Esophagus muscularis mucosa (tissue), 4 donors: ENCODE measurements around the gene GPA33.

Experiments
- EP300 ChIP-seq: sonication (generic); formaldehyde crosslinking; IDR thresholded peaks from one replicate; pipeline ENCODE4 v1.6.1; 2017; ENCODE audit warnings: antibody characterized with exemption
- POLR2A ChIP-seq: fragments of 450-650 bp; IDR thresholded peaks from one replicate; pipeline ENCODE4 v1.6.1; 2017; ENCODE audit warnings: antibody characterized with exemption, moderate library complexity, mild to moderate bottlenecking, low read depth
- POLR2AphosphoS5 ChIP-seq, 2 donors: sonication (generic); formaldehyde crosslinking; IDR thresholded peaks; one replicate each; pipeline ENCODE4 v1.6.1; 2017; ENCODE audit warnings: antibody characterized with exemption in 2 of 2
- TF ChIP-seq, protein P1 (sequence below), 3 experiments: fragments of 200-600 bp in 2 of 3; fragments of 450-650 bp in 1 of 3; sonication (generic) in 2 of 3; IDR thresholded peaks; one replicate each; pipeline ENCODE4 v1.5.1; 2017 to 2019; ENCODE audit warnings: antibody characterized with exemption in 3 of 3, mild to moderate bottlenecking in 2 of 3, moderate library complexity in 1 of 3

DNA sequence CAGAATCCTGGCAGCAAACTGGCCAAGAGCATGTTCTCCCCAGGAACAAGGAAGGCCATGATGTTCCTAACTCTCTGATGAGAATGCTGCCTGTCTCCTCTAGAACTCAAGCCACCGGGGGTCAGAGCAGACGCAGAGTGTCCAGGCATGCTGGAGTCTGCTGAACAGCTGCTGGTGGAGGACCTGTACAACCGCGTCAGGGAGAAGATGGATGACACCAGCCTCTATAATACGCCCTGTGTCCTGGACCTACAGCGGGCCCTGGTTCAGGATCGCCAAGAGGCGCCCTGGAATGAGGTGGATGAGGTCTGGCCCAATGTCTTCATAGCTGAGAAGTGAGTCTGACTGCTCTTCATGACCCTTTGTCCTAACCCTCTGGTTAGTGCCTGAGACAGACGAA lies 27.0 kb upstream of the GPA33 start:
- TF ChIP-seq, protein P1, sequence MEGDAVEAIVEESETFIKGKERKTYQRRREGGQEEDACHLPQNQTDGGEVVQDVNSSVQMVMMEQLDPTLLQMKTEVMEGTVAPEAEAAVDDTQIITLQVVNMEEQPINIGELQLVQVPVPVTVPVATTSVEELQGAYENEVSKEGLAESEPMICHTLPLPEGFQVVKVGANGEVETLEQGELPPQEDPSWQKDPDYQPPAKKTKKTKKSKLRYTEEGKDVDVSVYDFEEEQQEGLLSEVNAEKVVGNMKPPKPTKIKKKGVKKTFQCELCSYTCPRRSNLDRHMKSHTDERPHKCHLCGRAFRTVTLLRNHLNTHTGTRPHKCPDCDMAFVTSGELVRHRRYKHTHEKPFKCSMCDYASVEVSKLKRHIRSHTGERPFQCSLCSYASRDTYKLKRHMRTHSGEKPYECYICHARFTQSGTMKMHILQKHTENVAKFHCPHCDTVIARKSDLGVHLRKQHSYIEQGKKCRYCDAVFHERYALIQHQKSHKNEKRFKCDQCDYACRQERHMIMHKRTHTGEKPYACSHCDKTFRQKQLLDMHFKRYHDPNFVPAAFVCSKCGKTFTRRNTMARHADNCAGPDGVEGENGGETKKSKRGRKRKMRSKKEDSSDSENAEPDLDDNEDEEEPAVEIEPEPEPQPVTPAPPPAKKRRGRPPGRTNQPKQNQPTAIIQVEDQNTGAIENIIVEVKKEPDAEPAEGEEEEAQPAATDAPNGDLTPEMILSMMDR (IDR thresholded peaks at IDR 0.05): no peak
- no peak for TF ChIP-seq POLR2A
- no peak for TF ChIP-seq POLR2AphosphoS5 (IDR thresholded peaks at IDR 0.05)
- no peak for TF ChIP-seq EP300
